ENCODE results near the gene SGSH. TPM values are rescaled to one million over a fixed set of nuclear protein-coding genes. Genes with fewer than 3 reads are reported as not detected.

The SGSH gene
- total RNA-seq, 1 donor from 2014 or later: 53.7 TPM

- no peak overlapping the region for H3K27ac Mint-ChIP-seq
- H3K36me3 Mint-ChIP-seq: peaks cover 18% of the 10 kb centered on the region
- no peak for TF ChIP-seq CTCF (IDR thresholded peaks at IDR 0.05; ENCODE audit: unreplicated experiment)
- DNase-seq (ENCODE audit: low spot score in 2 of 2, unreplicated experiment in 2 of 2): no peak
- no peaks in the 10 kb centered on the region for H3K4me1 Mint-ChIP-seq
- H3K9me3 Mint-ChIP-seq: no peaks in the 10 kb centered on the region
- no peak overlapping the region for H3K4me3 Mint-ChIP-seq
- H3K27me3 Mint-ChIP-seq (ENCODE audit: low read depth): no peaks in the 10 kb centered on the region
These were observed 29.0 kb upstream of the SGSH start for GRCh38 chr17:80248894-80249710.

- no peak for TF ChIP-seq CTCF (IDR thresholded peaks at IDR 0.05; ENCODE audit: unreplicated experiment)
- Mint-ChIP-seq H3K9me3 (no peaks in the 10 kb centered on the region), H3K27ac (no peak overlapping the region), H3K27me3 (ENCODE audit: low read depth) (no peaks in the 10 kb centered on the region), H3K4me1 (no peaks in the 10 kb centered on the region), H3K4me3 (no peak overlapping the region), H3K36me3 (peaks cover 18% of the 10 kb centered on the region)
- no peak for DNase-seq (ENCODE audit: low spot score in 2 of 2, unreplicated experiment in 2 of 2)
These were observed 28.1 kb upstream of the SGSH start for GRCh38 chr17:80248001-80248893.

GRCh38 chr17:80247561-80247960 lies 27.4 kb upstream of the SGSH start:
- Mint-ChIP-seq H3K27ac (no peak overlapping the region), H3K36me3 (peaks cover 21% of the 10 kb centered on the region), H3K4me1 (no peaks in the 10 kb centered on the region), H3K27me3 (ENCODE audit: low read depth) (no peaks in the 10 kb centered on the region), H3K4me3 (no peak overlapping the region), H3K9me3 (no peaks in the 10 kb centered on the region)
- no peak for TF ChIP-seq CTCF (IDR thresholded peaks at IDR 0.05; ENCODE audit: unreplicated experiment)
- DNase-seq (ENCODE audit: low spot score in 2 of 2, unreplicated experiment in 2 of 2): no peak

GRCh38 chr17:80246726-80247125 lies 26.6 kb upstream of the SGSH start:
- Mint-ChIP-seq H3K27me3 (ENCODE audit: low read depth) (no peaks in the 10 kb centered on the region), H3K4me3 (no peak overlapping the region), H3K27ac (no peak overlapping the region), H3K4me1 (no peaks in the 10 kb centered on the region), H3K9me3 (no peaks in the 10 kb centered on the region), H3K36me3 (peaks cover 24% of the 10 kb centered on the region)
- TF ChIP-seq CTCF (IDR thresholded peaks at IDR 0.05; ENCODE audit: unreplicated experiment): no peak
- no peak for DNase-seq (ENCODE audit: low spot score in 2 of 2, unreplicated experiment in 2 of 2)

GRCh38 chr17:80246266-80246681 lies 26.1 kb upstream of the SGSH start:
- Mint-ChIP-seq H3K4me3 (no peak overlapping the region), H3K9me3 (no peaks in the 10 kb centered on the region), H3K27ac (no peak overlapping the region), H3K4me1 (no peaks in the 10 kb centered on the region), H3K36me3 (peaks cover 27% of the 10 kb centered on the region), H3K27me3 (ENCODE audit: low read depth) (no peaks in the 10 kb centered on the region)
- no peak for DNase-seq (ENCODE audit: low spot score in 2 of 2, unreplicated experiment in 2 of 2)
- no peak for TF ChIP-seq CTCF (IDR thresholded peaks at IDR 0.05; ENCODE audit: unreplicated experiment)
